CD4-positive, alpha-beta T cell (primary cell): ENCODE measurements around the gene LMF1. TPM values are rescaled to one million over a fixed set of nuclear protein-coding genes. Genes with fewer than 3 reads are reported as not detected.

Experiments
- ATAC-seq: fragments of 200-7000 bp; cut with Tn5 transposase; one replicate; pipeline ENCODE4 v1.10.0; 2022; ENCODE audit warnings: mild to moderate bottlenecking; ENCODE audit not compliant: poor library complexity
- CTCF ChIA-PET: fragments of 350-600 bp; sonication (Branson Sonifier 250); formaldehyde crosslinking; loops from one replicate; lab custom pipeline; 2021; ENCODE audit warnings: antibody characterized with exemption, inconsistent platforms; lab: Charles Lee
- POLR2A ChIA-PET: fragments of 350-600 bp; sonication (Branson Sonifier 250); formaldehyde crosslinking; loops from one replicate; lab custom pipeline; 2021; ENCODE audit warnings: antibody characterized with exemption, inconsistent platforms; lab: Charles Lee
- DNase-seq, 14 experiments: peaks; one replicate each; pipeline ENCODE4 v3.0.0-alpha.2; 2013 to 2020; ENCODE audit warnings: mixed read lengths in 2 of 14
- H3K27ac ChIP-seq, 2 donors: one replicate each; pipeline versions ENCODE4 v1.5.1 to v1.7.0; 2013; ENCODE audit warnings: low read length in 2 of 2, low read depth in 1 of 2, mild to moderate bottlenecking in 1 of 2
- H3K27me3 ChIP-seq, 2 experiments: 1 replicate in 1 of 2; 2 replicates in 1 of 2; pipeline versions ENCODE4 v1.6.1 to v1.7.0; 2013; ENCODE audit warnings: low read length in 2 of 2, control low read depth in 1 of 2, mild to moderate bottlenecking in 1 of 2, moderate library complexity in 1 of 2; ENCODE audit not compliant: insufficient read depth in 2 of 2, control insufficient read depth in 1 of 2
- H3K36me3 ChIP-seq: one replicate; pipeline ENCODE4 v1.6.1; 2013; ENCODE audit warnings: low read length, control low read depth; ENCODE audit not compliant: insufficient read depth
- H3K4me1 ChIP-seq: one replicate; pipeline ENCODE4 v1.6.1; 2013; ENCODE audit warnings: low read length, control low read depth; ENCODE audit not compliant: insufficient read depth
- H3K4me3 ChIP-seq: one replicate; pipeline ENCODE4 v1.5.1; 2013; ENCODE audit warnings: mild to moderate bottlenecking, low read length, moderate library complexity
- H3K9me3 ChIP-seq, 2 experiments: 1 replicate in 1 of 2; 2 replicates in 1 of 2; pipeline versions ENCODE4 v1.6.1 to v1.7.0; 2013; ENCODE audit warnings: low read length in 2 of 2, mild to moderate bottlenecking in 2 of 2, control low read depth in 1 of 2, moderate library complexity in 1 of 2; ENCODE audit not compliant: control insufficient read depth in 1 of 2, insufficient read depth in 1 of 2
- H3K27ac Mint-ChIP-seq: one replicate; pipeline ENCODE4 v1.8.0; 2020; ENCODE audit warnings: mixed read lengths
- H3K27me3 Mint-ChIP-seq: one replicate; pipeline ENCODE4 v1.8.0; 2021; ENCODE audit warnings: mixed read lengths
- H3K36me3 Mint-ChIP-seq: one replicate; pipeline ENCODE4 v1.8.0; 2021; ENCODE audit warnings: low read depth, mixed read lengths
- H3K4me1 Mint-ChIP-seq: one replicate; pipeline ENCODE4 v1.8.0; 2021; ENCODE audit warnings: low read depth, mixed read lengths
- H3K4me3 Mint-ChIP-seq: one replicate; pipeline ENCODE4 v1.8.0; 2020; ENCODE audit warnings: mild to moderate bottlenecking, mixed read lengths
- H3K9me3 Mint-ChIP-seq: one replicate; pipeline ENCODE4 v1.8.0; 2020; ENCODE audit warnings: mixed read lengths
- intact Hi-C, 2 experiments: fragments of 100-400 bp; cut with DNase I in 1 of 2; cut with micrococcal nuclease in 1 of 2; formaldehyde crosslinking; loops; one replicate each; pipeline versions ENCODE4 v1.15.1 to v1.9.0; 2023 to 2025; cut with DNase I, micrococcal nuclease
- total RNA-seq, 174 experiments: library from RNA in 2 of 174; stranded (reverse) in 2 of 174; gene quantifications; one replicate each; pipeline ENCODE4 v1.2.3 and lab custom pipeline; 2021 to 2026
- TF ChIP-seq, protein P1 (sequence below): fragments of 200-600 bp; IDR thresholded peaks from one replicate; pipeline ENCODE4 v1.8.0; 2022; ENCODE audit warnings: antibody characterized with exemption, mild to moderate bottlenecking

Gene LMF1
- total RNA-seq, 2 experiments from 2014 or later = 26.8 to 27.6 TPM

DNA sequence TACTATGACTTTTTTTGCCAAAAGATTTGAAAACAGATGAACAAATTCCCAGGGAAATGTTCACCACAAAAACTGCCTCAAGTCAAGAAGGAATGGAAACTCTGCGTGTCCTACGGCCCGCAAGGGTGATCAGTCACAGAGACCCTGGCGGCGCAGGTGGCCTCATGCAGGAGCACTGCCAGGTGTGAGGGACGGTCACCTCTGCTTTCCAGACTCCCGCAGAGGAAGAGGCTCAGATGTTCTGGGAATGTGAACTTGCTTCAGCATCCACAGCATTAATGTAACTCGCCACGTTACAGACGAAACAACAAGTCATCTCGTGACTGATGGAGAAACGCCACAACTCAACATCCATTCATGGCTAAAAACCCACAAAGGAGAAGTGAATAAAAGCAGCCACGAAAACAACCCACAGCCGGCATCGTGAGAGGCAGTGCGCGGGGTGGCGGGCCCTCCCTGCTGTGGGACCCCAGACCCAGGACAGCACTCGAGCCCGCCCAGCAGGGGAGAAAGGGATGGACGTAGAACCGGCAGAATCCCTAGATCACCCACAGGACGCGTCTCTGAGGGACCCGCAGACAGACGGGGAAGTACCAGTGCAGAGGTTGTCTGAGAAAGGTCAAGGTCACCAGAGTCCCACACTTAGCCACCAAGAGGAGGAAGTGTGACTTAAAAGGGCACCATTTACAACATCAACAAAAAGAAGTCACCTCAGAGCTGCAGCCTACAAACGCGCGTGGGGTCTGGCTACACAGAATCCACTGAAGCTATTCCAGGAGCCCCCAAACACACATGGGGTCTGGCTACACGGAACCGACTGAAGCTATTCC lies 93.3 kb downstream of the LMF1 start:
- H3K27me3 ChIP-seq = no peaks in the 10 kb centered on the region
- H3K4me1 Mint-ChIP-seq = no peaks in the 10 kb centered on the region
- peak in 2 of 14 experiments; percentile 9 to 12 for DNase-seq
- TF ChIP-seq, protein P1, sequence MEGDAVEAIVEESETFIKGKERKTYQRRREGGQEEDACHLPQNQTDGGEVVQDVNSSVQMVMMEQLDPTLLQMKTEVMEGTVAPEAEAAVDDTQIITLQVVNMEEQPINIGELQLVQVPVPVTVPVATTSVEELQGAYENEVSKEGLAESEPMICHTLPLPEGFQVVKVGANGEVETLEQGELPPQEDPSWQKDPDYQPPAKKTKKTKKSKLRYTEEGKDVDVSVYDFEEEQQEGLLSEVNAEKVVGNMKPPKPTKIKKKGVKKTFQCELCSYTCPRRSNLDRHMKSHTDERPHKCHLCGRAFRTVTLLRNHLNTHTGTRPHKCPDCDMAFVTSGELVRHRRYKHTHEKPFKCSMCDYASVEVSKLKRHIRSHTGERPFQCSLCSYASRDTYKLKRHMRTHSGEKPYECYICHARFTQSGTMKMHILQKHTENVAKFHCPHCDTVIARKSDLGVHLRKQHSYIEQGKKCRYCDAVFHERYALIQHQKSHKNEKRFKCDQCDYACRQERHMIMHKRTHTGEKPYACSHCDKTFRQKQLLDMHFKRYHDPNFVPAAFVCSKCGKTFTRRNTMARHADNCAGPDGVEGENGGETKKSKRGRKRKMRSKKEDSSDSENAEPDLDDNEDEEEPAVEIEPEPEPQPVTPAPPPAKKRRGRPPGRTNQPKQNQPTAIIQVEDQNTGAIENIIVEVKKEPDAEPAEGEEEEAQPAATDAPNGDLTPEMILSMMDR = no peak
- ChIA-PET POLR2A (no interaction called here), CTCF (no interaction called here)
- intact Hi-C loops = no loop called here
- peaks cover 19% of the 10 kb centered on the region for H3K36me3 ChIP-seq
- H3K9me3 ChIP-seq = no peaks in the 10 kb centered on the region
- H3K27ac ChIP-seq = no peak overlapping the region
- peaks cover 4% of the 10 kb centered on the region for H3K4me1 ChIP-seq
- ATAC-seq = no peak
- no peaks in the 10 kb centered on the region for H3K27me3 Mint-ChIP-seq
- H3K4me3 ChIP-seq = no peak overlapping the region
- no peak overlapping the region for H3K4me3 Mint-ChIP-seq
- H3K9me3 Mint-ChIP-seq = no peaks in the 10 kb centered on the region
- H3K36me3 Mint-ChIP-seq = peaks cover 16% of the 10 kb centered on the region
- no peak overlapping the region for H3K27ac Mint-ChIP-seq

DNA sequence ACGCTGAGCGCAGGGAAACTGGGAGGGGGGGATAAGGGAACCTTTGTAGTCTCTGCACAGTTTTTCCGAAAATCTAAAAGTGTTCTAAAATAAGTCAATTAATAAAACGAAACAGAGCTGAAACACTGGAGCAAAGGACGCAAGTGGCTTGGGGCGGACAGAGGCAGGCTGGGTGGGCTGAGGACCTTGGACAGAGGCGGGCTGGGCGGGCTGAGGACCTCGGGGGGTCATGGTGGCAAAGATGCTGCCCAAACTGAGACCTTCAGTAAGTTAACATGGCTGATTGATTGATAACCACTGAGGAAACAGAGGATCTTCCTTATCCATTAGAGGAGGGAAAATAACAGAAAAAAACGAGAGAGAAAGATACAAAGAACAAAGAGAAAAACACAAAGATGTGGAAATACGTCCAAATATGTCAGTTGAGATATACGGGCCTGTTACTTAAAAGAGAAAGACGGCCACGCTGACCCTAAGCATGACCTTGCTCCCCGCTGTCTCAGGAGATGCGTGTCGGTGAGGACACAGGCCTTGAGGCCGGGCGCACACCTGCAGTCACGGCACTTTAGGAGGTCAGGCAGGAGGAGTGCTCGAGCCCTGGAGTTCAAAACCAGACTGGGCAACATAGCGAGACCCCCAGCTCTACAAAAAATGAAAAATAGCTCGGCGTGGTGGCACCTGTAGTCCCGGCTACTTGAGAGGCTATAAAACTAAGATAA lies 94.1 kb downstream of the LMF1 start:
- no peak for ATAC-seq
- Mint-ChIP-seq H3K27ac (no peak overlapping the region), H3K27me3 (no peaks in the 10 kb centered on the region), H3K9me3 (no peaks in the 10 kb centered on the region), H3K4me3 (no peak overlapping the region), H3K4me1 (no peaks in the 10 kb centered on the region), H3K36me3 (peaks cover 13% of the 10 kb centered on the region)
- no peaks in the 10 kb centered on the region for H3K27me3 ChIP-seq
- TF ChIP-seq, protein P1 = no peak
- no peaks in the 10 kb centered on the region for H3K9me3 ChIP-seq
- no peak overlapping the region for H3K4me3 ChIP-seq
- H3K4me1 ChIP-seq = peaks cover 4% of the 10 kb centered on the region
- H3K27ac ChIP-seq = no peak overlapping the region
- intact Hi-C loops = no loop called here
- POLR2A ChIA-PET = no interaction called here
- CTCF ChIA-PET = no interaction called here
- no peak for DNase-seq
- peaks cover 24% of the 10 kb centered on the region for H3K36me3 ChIP-seq

DNA sequence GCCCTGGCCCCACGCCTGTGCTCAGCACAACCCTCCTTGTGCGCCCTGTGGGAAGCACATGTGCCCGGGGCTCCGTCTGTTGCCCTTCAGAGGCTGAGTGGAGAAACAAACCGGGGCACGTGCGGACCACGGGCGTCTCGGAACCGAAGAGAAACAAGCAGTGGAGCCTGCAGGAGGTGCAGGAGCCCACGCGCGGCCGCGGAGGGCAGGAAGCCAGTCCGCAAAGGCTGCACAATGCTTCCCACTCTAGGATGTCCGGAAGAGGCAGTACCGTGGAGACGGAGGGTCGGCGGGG lies 94.8 kb downstream of the LMF1 start:
- Histone ChIP-seq H3K9me3 (no peaks in the 10 kb centered on the region), H3K4me1 (peaks cover 4% of the 10 kb centered on the region), H3K36me3 (peaks cover 24% of the 10 kb centered on the region), H3K4me3 (no peak overlapping the region), H3K27me3 (no peaks in the 10 kb centered on the region), H3K27ac (no peak overlapping the region)
- Mint-ChIP-seq H3K27me3 (no peaks in the 10 kb centered on the region), H3K27ac (no peak overlapping the region), H3K36me3 (peaks cover 13% of the 10 kb centered on the region), H3K4me3 (no peak overlapping the region), H3K4me1 (no peaks in the 10 kb centered on the region), H3K9me3 (no peaks in the 10 kb centered on the region)
- no peak for ATAC-seq
- intact Hi-C loops = no loop called here
- DNase-seq = no peak
- TF ChIP-seq, protein P1 = no peak
- CTCF ChIA-PET = no interaction called here
- POLR2A ChIA-PET = no interaction called here
